Activated CD4-positive, alpha-beta T cell treated with anti-CD3 and anti-CD28 coated beads, Interleukin-2, Interleukin-6, amounts not matched to agents 100 ng/mL and 50 ng/mL, durations not matched to agents 16 hours and 8 hours (primary cell): ENCODE measurements around the gene HCLS1.
"Not testable (repeated sequence)": the region's sequence is repeated elsewhere in the genome, so short reads cannot be mapped to it uniquely, and the experiment has no call there.

Experiments
- DNase-seq: peaks from one replicate; pipeline ENCODE4 v3.0.0-alpha.2; 2020

The HCLS1 gene

DNA sequence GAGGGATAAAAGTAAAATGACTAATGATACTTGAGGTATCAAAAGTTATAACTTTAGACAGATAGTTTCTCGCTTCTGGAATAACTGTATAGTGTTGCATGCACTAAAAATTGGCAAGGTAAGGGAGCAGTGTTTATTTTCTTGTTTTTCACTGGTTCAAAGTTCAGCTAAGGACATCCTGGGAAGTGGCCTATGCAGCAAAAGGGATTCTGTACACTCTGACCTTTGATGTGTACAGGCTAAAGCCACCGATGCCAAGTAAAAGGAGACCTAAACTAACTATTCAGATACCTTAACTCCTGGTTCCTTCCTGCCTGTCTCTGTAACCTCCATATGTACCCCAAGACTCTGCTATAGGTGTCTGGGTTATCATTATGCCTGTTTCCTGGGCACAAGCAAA, 65.9 kb downstream of the HCLS1 start:
- DNase-seq, result no peak

DNA sequence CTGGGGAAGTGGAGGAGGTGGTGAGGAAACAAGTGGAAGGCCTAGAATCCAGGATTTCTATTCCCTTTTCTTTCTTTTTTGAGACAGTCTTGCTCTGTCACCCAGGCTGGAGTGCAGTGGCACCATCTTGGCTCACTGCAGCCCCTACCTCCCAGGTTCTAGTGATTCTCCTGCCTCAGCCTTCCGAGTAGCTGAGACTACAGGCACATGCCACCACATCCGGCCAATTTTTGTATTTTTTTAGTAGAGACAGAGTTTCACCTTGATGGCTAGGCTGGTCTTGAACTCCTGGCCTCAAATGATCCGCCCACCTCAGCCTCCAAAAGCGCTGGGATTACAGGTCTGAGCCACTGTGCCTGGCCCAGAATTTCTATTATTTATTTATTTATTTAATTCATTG, 66.9 kb downstream of the HCLS1 start:
- DNase-seq, result not testable (repeated sequence)

DNA sequence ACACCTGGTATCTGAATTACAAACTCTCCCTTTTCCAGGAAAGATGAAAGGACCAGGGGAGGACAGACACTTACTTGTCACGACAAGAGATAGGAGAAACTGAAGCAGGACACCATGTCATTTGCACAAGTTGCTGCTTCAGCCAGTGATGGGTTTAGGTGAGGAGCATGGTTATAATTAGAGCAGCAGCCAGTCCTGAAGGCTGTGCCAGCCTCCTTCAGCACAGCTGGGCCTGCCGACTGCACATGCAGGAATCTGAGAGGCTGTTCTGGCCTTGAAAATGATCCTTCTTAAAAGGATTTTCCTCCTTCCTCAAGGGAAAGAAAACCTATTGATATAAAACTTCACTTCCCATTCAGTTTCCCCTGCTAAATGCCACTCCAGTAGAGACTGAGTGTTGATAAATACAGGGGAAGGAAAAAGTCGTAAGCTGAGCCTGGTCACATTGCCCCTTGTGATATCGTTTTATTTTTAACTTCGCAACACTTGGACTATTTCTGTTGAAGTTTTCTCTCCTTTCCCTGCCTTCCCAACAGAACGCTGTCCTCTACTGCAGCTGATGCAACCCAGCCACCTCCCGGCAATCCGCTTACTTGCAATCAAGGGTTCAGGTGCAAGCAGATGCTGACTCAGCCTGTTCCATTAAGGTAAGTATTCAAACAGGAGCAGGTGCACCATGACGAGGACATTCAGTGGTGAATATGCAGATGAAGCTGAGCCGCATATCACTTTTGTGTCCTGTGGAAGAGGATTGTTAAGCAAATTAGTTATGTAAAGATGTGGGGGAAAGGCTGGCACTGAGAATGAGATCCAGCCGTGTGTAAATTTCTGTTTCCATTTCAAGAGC, 67.6 kb downstream of the HCLS1 start, which contains the start of gene FBXO40:
FBXO40 (plus strand) TSS at position 524 of the 847 bp plus-strand sequence. CDS start 27,197 bp downstream, outside the sequence.
- DNase-seq, result no peak

DNA sequence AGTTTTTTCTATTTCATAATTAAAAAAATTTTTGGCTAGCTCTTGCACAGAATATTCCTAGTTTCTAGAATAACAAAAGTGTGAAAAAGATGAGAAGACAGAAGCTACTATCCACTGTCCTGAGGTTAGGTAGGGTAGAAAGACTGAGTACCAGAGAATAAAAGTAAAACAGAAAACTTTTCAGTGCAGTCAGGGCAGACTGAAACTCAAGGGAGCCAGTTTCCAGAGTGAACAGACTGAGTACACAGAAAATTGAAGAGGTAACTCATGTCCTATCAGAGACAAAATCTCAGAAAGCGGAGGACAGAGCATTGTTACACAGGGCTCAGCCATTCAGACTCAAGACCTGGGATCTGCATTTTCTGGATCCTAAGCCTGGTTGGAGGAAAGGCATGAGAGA, 76.3 kb downstream of the HCLS1 start:
- DNase-seq, result no peak

DNA sequence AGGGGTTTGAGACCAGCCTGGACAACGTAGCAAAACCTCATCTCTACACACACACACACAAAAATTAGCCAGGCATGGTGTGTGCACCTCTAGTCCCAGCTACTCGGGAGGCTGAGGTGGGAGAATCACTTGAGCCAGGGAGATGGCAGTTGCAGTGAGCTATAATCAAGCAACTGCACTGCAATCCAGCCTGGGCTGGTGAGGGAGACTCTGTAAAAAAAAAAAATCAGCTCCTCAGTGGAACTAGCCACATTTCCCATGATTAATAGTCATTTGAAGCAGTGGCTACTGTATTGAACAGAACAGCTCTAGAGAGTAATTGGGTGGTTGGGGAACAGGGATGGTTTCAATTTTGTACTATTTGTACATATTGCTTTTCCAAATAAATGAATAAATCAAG, 79.0 kb downstream of the HCLS1 start:
- DNase-seq, result no peak
